ENCODE measurements around the gene TMEM207.

TMEM207 gene

GRCh38 chr3:190401963-190402362 lies 47.7 kb downstream of the TMEM207 start:
- no peak for TF ChIP-seq CTCF (IDR thresholded peaks at IDR 0.05; ENCODE audit: low read depth, low read length)
- DNase-seq (ENCODE audit: low read depth, low spot score): no peak
- in situ Hi-C loops (cut with HindIII; ENCODE audit: low sequenced_read_pairs): no loop called here
- H3K4me3 ChIP-seq (ENCODE audit: low read depth, low read length): no peak overlapping the region

GRCh38 chr3:190399677-190400076 lies 50.0 kb downstream of the TMEM207 start:
- no peak overlapping the region for H3K4me3 ChIP-seq (ENCODE audit: low read depth, low read length)
- in situ Hi-C loops (cut with HindIII; ENCODE audit: low sequenced_read_pairs): no loop called here
- TF ChIP-seq CTCF (IDR thresholded peaks at IDR 0.05; ENCODE audit: low read depth, low read length): no peak
- DNase-seq (ENCODE audit: low read depth, low spot score): no peak

GRCh38 chr3:190397889-190398288 lies 51.8 kb downstream of the TMEM207 start:
- in situ Hi-C loops (cut with HindIII; ENCODE audit: low sequenced_read_pairs): no loop called here
- no peak for TF ChIP-seq CTCF (IDR thresholded peaks at IDR 0.05; ENCODE audit: low read depth, low read length)
- no peak overlapping the region for H3K4me3 ChIP-seq (ENCODE audit: low read depth, low read length)
- no peak for DNase-seq (ENCODE audit: low read depth, low spot score)

GRCh38 chr3:190396001-190396400 lies 53.7 kb downstream of the TMEM207 start:
- in situ Hi-C loops (cut with HindIII; ENCODE audit: low sequenced_read_pairs): no loop called here

GRCh38 chr3:190388703-190389102 lies 61.0 kb downstream of the TMEM207 start:
- in situ Hi-C loops (cut with HindIII; ENCODE audit: low sequenced_read_pairs): no loop called here
- TF ChIP-seq CTCF (IDR thresholded peaks at IDR 0.05; ENCODE audit: low read depth, low read length): no peak
- DNase-seq (ENCODE audit: low read depth, low spot score): no peak
- H3K4me3 ChIP-seq (ENCODE audit: low read depth, low read length): no peak overlapping the region

More at GRCh38 chr3:190396001-190396400, 53.7 kb downstream of the TMEM207 start:
- no peak for DNase-seq (ENCODE audit: low read depth, low spot score)
- H3K4me3 ChIP-seq (ENCODE audit: low read depth, low read length): no peak overlapping the region
- TF ChIP-seq CTCF (IDR thresholded peaks at IDR 0.05; ENCODE audit: low read depth, low read length): no peak

- H3K4me3 ChIP-seq (ENCODE audit: low read depth, low read length): no peak within 1 kb of the TSS
- no peak for DNase-seq (ENCODE audit: low read depth, low spot score)
- in situ Hi-C loops (cut with HindIII; ENCODE audit: low sequenced_read_pairs): no loop called here
- no peak for TF ChIP-seq CTCF (IDR thresholded peaks at IDR 0.05; ENCODE audit: low read depth, low read length)
Observed at GRCh38 chr3:190387578-190388213, 62.0 kb downstream of the TMEM207 start, which contains the start of gene CLDN16. CLDN16 (plus strand) TSS chr3:190388163; CDS start chr3:190388330, 167 bp downstream.
